Inflammatory macrophage (primary cell): ENCODE measurements around the gene RHEBL1.
A peak's percentile ranks its signal among the peaks of the same experiment; 100 is the strongest.

Experiments
- DNase-seq, 2 donors: peaks; one replicate each; pipeline ENCODE4 v3.0.0-alpha.2; 2020 to 2022
- total RNA-seq, 18 experiments: gene quantifications; one replicate each; lab custom pipeline; 2026; ENCODE audit warnings: mixed read lengths in 6 of 18, inconsistent platforms in 2 of 18; lab: John Stamatoyannopoulos, UW

RHEBL1 gene
- 0.07 to 2.2 (median 0.93) reads per million in 18 experiments for total RNA-seq

- peak; percentile 99 for DNase-seq
These were observed at the start of gene RHEBL1 for GRCh38 chr12:49069507-49070346. TSS of gene RHEBL1 (minus strand) at chr12:49069979. CDS start at chr12:49069785, 194 bp downstream.

GRCh38 chr12:49111206-49111605 is 41.4 kb upstream of the RHEBL1 start:
- no peak for DNase-seq

- DNase-seq = peak; percentile 99 to 100
These were observed 40.8 kb upstream of the RHEBL1 start, which contains the start of gene LMBR1L for GRCh38 chr12:49110464-49111155. TSS of gene LMBR1L (minus strand) at chr12:49110847. CDS start at chr12:49110555, 292 bp downstream.

GRCh38 chr12:49109641-49110463 is 40.1 kb upstream of the RHEBL1 start:
- DNase-seq = no peak

- peak; percentile 74 to 84 for DNase-seq
These were observed 39.2 kb upstream of the RHEBL1 start for GRCh38 chr12:49108958-49109404.

GRCh38 chr12:49105504-49106084 is 35.8 kb upstream of the RHEBL1 start:
- DNase-seq = no peak

- no peak for DNase-seq
These were observed 35.0 kb upstream of the RHEBL1 start for GRCh38 chr12:49104822-49105221.

- no peak for DNase-seq
These were observed 30.6 kb upstream of the RHEBL1 start for GRCh38 chr12:49100380-49100779.

- DNase-seq = no peak
These were observed 28.9 kb upstream of the RHEBL1 start for GRCh38 chr12:49098703-49099102.

GRCh38 chr12:49098035-49098451 is 28.3 kb upstream of the RHEBL1 start:
- peak; percentile 44 to 52 for DNase-seq

GRCh38 chr12:49097381-49097780 is 27.6 kb upstream of the RHEBL1 start:
- DNase-seq = no peak

- DNase-seq = no peak
These were observed 25.2 kb upstream of the RHEBL1 start for GRCh38 chr12:49094975-49095365.

GRCh38 chr12:49094160-49094974 is 24.6 kb upstream of the RHEBL1 start, which contains the start of gene DHH:
TSS of gene DHH (minus strand) at chr12:49094801. CDS start at chr12:49094512, 289 bp downstream.
- DNase-seq = no peak

GRCh38 chr12:49093792-49094159 is 24.0 kb upstream of the RHEBL1 start:
- no peak for DNase-seq

GRCh38 chr12:49092816-49093406 is 23.1 kb upstream of the RHEBL1 start:
- DNase-seq = no peak

GRCh38 chr12:49092086-49092815 is 22.5 kb upstream of the RHEBL1 start:
- DNase-seq = peak; percentile 16 to 22

- no peak for DNase-seq
These were observed 22.0 kb upstream of the RHEBL1 start for GRCh38 chr12:49091836-49092085.

- DNase-seq = no peak
These were observed 21.5 kb upstream of the RHEBL1 start for GRCh38 chr12:49091056-49091835.
